Activated CD8-positive, alpha-beta memory T cell treated with anti-CD3 and anti-CD28 coated beads for 36 hours (primary cell): ENCODE data around the gene TUBGCP5. TPM values are rescaled to one million over a fixed set of nuclear protein-coding genes. Genes with fewer than 3 reads are reported as not detected.
"Not testable (repeated sequence)": the region's sequence is repeated elsewhere in the genome, so short reads cannot be mapped to it uniquely, and the experiment has no call there.

Experiments
- CTCF ChIA-PET: fragments of 350-600 bp; sonication (Branson Sonifier 250); formaldehyde crosslinking; loops from one replicate; lab custom pipeline; 2021; ENCODE audit warnings: antibody characterized with exemption; lab: Charles Lee
- POLR2A ChIA-PET: fragments of 350-600 bp; sonication (Branson Sonifier 250); formaldehyde crosslinking; loops from one replicate; lab custom pipeline; 2021; ENCODE audit warnings: antibody characterized with exemption; lab: Charles Lee
- total RNA-seq, 2 experiments: library from RNA; stranded (reverse); gene quantifications; one replicate each; pipeline ENCODE4 v1.2.3, GENCODE V29; 2021

Gene TUBGCP5
- 10 to 100 TPM; 20.5 to 21.7 TPM for total RNA-seq

- ChIA-PET CTCF (interaction anchor here (0.6 kb wide), 1 partner anchor 101 kb away, joined by 3 read pairs; no protein-coding TSS in a partner anchor), POLR2A (interaction anchor here (1.0 to 1.7 kb wide), 5 partner anchors 9 to 202 kb away, joined by 3 to 5 read pairs (median 4); no protein-coding TSS in a partner anchor)
These were observed at the start of gene TUBGCP5 for GRCh38 chr15:23039143-23039916. Gene TUBGCP5 (minus strand): TSS chr15:23039569. CDS start chr15:23039543, 26 bp downstream.

GRCh38 chr15:23083115-23083514 is 43.7 kb upstream of the TUBGCP5 start:
- POLR2A ChIA-PET, result no interaction called here
- CTCF ChIA-PET, result no interaction called here

GRCh38 chr15:23081996-23082737 is 42.8 kb upstream of the TUBGCP5 start:
- CTCF ChIA-PET, POLR2A ChIA-PET: not testable (repeated sequence)

- POLR2A ChIA-PET, result no interaction called here
- CTCF ChIA-PET, result no interaction called here
These were observed 41.9 kb upstream of the TUBGCP5 start for GRCh38 chr15:23081271-23081670.

GRCh38 chr15:23079766-23080165 is 40.4 kb upstream of the TUBGCP5 start:
- CTCF ChIA-PET, result no interaction called here
- POLR2A ChIA-PET, result no interaction called here

- CTCF ChIA-PET, result no interaction called here
- POLR2A ChIA-PET, result no interaction called here
These were observed 36.6 kb upstream of the TUBGCP5 start for GRCh38 chr15:23075927-23076326.

- ChIA-PET POLR2A (no interaction called here), CTCF (no interaction called here)
These were observed 35.3 kb upstream of the TUBGCP5 start for GRCh38 chr15:23074684-23075083.

GRCh38 chr15:23073890-23074646 is 34.7 kb upstream of the TUBGCP5 start:
- CTCF ChIA-PET, result no interaction called here
- POLR2A ChIA-PET, result no interaction called here

GRCh38 chr15:23072633-23073032 is 33.3 kb upstream of the TUBGCP5 start:
- ChIA-PET CTCF (no interaction called here), POLR2A (no interaction called here)

- ChIA-PET POLR2A (no interaction called here), CTCF (no interaction called here)
These were observed 30.3 kb upstream of the TUBGCP5 start for GRCh38 chr15:23069496-23070166.

GRCh38 chr15:23067416-23067815 is 28.0 kb upstream of the TUBGCP5 start:
- ChIA-PET CTCF (no interaction called here), POLR2A (no interaction called here)

GRCh38 chr15:23065836-23066235 is 26.5 kb upstream of the TUBGCP5 start:
- POLR2A ChIA-PET, result no interaction called here
- CTCF ChIA-PET, result no interaction called here

- ChIA-PET CTCF (no interaction called here), POLR2A (no interaction called here)
These were observed 24.8 kb upstream of the TUBGCP5 start for GRCh38 chr15:23064156-23064555.

GRCh38 chr15:23057707-23058106 is 18.3 kb upstream of the TUBGCP5 start:
- ChIA-PET POLR2A (no interaction called here), CTCF (interaction anchor here (1.3 kb wide), 1 partner anchor 23 kb away, joined by 3 read pairs; no protein-coding TSS in a partner anchor)

GRCh38 chr15:23055316-23055715 is 15.9 kb upstream of the TUBGCP5 start:
- ChIA-PET POLR2A (no interaction called here), CTCF (no interaction called here)

- ChIA-PET CTCF (no interaction called here), POLR2A (no interaction called here)
These were observed 13.2 kb upstream of the TUBGCP5 start for GRCh38 chr15:23052522-23052921.

- ChIA-PET CTCF (no interaction called here), POLR2A (no interaction called here)
These were observed 11.3 kb upstream of the TUBGCP5 start for GRCh38 chr15:23050708-23051107.

- POLR2A ChIA-PET, result no interaction called here
- CTCF ChIA-PET, result no interaction called here
These were observed 10.7 kb upstream of the TUBGCP5 start for GRCh38 chr15:23049984-23050628.
